Measurements from ENCODE around the gene LBHD2.

- no peak for TF ChIP-seq EZH2 (IDR thresholded peaks at IDR 0.05; ENCODE audit: insufficient read depth, low read length)
- no peak for TF ChIP-seq CTCF (IDR thresholded peaks at IDR 0.05; ENCODE audit: insufficient read depth, low read depth, low read length)
These were observed 28.3 kb upstream of the LBHD2 start for GRCh38 chr14:103055695-103056094.

Measured in astrocyte (in vitro differentiated cells and primary cell).